Activated naive CD8-positive, alpha-beta T cell treated with anti-CD3 and anti-CD28 coated beads, Interleukin-2, amount 10 ng/mL, durations not matched to agents 7 days and 5 days (primary cell): Measurements from ENCODE around the gene OTOP1. TPM values are rescaled to one million over a fixed set of nuclear protein-coding genes. Genes with fewer than 3 reads are reported as not detected.
A peak's percentile ranks its signal among the peaks of the same experiment; 100 is the strongest.
"Not testable (repeated sequence)": the region's sequence is repeated elsewhere in the genome, so short reads cannot be mapped to it uniquely, and the experiment has no call there.

Experiments
- ATAC-seq: fragments of 150-1000 bp; cut with Tn5 transposase; one replicate; pipeline ENCODE4 v1.10.0; 2021; ENCODE audit warnings: low read depth, moderate library complexity
- POLR2A ChIA-PET: fragments of 350-600 bp; sonication (Branson Sonifier 250); formaldehyde crosslinking; loops from one replicate; lab custom pipeline; 2021; ENCODE audit warnings: antibody characterized with exemption; lab: Charles Lee
- DNase-seq: peaks from one replicate; pipeline ENCODE4 v3.0.0; 2021
- H3K27ac Mint-ChIP-seq: one replicate; pipeline ENCODE4 v1.8.0; 2022; ENCODE audit warnings: mild to moderate bottlenecking, mixed read lengths
- H3K27me3 Mint-ChIP-seq: one replicate; pipeline ENCODE4 v1.8.0; 2022; ENCODE audit warnings: mild to moderate bottlenecking, moderate library complexity, mixed read lengths
- H3K36me3 Mint-ChIP-seq: one replicate; pipeline ENCODE4 v1.8.0; 2021; ENCODE audit warnings: mild to moderate bottlenecking, mixed read lengths
- H3K4me1 Mint-ChIP-seq: one replicate; pipeline ENCODE4 v1.8.0; 2021; ENCODE audit warnings: mixed read lengths
- H3K4me3 Mint-ChIP-seq: one replicate; pipeline ENCODE4 v1.8.0; 2022; ENCODE audit warnings: mild to moderate bottlenecking, moderate library complexity, mixed read lengths
- H3K9me3 Mint-ChIP-seq: one replicate; pipeline ENCODE4 v1.8.0; 2021; ENCODE audit warnings: mixed read lengths
- total RNA-seq, 2 experiments: library from RNA; stranded (reverse); gene quantifications; one replicate each; pipeline ENCODE4 v1.2.3, GENCODE V29; 2021

The OTOP1 gene
- total RNA-seq, result not detected

DNA sequence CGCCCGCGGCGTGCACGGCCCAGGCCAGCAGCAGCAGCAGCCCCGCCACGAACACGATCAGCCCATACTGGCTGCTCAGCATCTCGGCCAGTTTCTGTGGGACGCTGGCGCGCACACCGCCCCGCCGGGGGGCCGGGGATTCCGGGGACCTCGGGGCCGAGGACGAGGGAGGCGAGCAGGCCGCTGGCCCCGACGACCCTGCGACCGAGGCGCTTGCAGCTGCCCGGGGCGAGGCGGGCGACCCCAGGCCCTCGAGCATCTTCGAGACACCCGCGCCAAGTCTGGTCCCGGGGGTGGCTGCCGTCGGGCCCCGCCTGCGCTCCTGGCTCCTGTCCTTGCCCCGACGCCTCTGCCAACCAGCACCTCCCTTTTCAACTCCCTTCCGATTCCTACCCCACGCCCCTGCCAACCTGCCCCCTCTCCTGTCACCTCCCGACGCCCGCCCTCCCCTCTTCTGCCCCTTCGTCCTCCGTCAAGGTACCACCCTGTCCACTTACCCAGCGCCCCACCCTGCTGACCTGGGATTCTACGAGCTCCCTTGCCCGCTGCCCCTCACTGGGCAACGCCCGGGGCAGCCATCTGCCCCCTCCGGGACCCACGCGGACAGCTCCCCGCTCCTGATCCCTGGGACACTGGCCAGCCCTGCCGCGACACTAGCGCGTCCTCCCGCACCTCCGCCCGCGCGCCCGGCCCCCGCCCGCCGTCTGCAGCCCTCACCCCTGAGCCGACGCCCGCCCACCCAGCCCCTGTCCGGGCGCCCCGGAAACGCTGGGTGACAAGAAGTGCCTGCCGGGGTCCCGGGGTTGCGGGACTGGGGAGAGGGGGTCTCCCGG is at the start of gene OTOP1:
Gene OTOP1 (minus strand): TSS at position 324 of the 833 bp plus-strand sequence. CDS start 65 bp downstream, at position 259.
- no peak for ATAC-seq
- Mint-ChIP-seq H3K4me1 (peaks cover 2% of the 10 kb centered on the region), H3K27me3 (peaks cover 68% of the 10 kb centered on the region), H3K4me3 (peak within 1 kb of the TSS; percentile 22), H3K36me3 (peaks cover 8% of the 10 kb centered on the region), H3K27ac (no peak within 1 kb of the TSS), H3K9me3 (no peaks in the 10 kb centered on the region)
- POLR2A ChIA-PET, result no interaction called here
- DNase-seq, result peak; percentile 25

- POLR2A ChIA-PET, result no interaction called here
- Mint-ChIP-seq H3K9me3 (no peaks in the 10 kb centered on the region), H3K27ac (peak overlapping the region; percentile 55), H3K4me3 (no peak overlapping the region), H3K27me3 (no peaks in the 10 kb centered on the region), H3K36me3 (peaks cover 18% of the 10 kb centered on the region), H3K4me1 (peaks cover 12% of the 10 kb centered on the region)
- no peak for DNase-seq
- no peak for ATAC-seq
Observed at GRCh38 chr4:4274226-4274625, 47.5 kb upstream of the OTOP1 start.

DNA sequence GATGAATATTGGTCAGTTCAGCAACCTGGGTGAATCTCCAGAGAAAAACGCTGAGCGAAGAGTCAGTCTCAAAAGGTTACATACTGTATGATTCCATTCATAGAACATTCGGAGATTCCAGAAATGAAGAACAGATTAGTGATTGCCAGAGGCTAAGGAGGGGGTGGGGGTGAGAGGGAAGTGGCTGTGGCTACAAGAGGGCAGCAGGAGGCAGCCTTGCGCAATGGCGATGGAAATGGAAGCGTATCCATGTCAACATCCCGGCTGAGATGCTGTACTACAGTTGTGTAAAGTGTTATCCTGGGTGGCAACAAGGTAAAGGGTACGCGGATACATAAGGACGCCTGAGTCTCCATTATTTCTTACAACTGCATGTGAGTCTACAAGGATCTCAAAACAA is 45.2 kb upstream of the OTOP1 start:
- Mint-ChIP-seq H3K9me3 (no peaks in the 10 kb centered on the region), H3K4me1 (peaks cover 17% of the 10 kb centered on the region), H3K36me3 (peaks cover 20% of the 10 kb centered on the region), H3K27me3 (no peaks in the 10 kb centered on the region), H3K4me3 (no peak overlapping the region), H3K27ac (no peak overlapping the region)
- ATAC-seq (no peak), DNase-seq (no peak)
- POLR2A ChIA-PET, result no interaction called here

DNA sequence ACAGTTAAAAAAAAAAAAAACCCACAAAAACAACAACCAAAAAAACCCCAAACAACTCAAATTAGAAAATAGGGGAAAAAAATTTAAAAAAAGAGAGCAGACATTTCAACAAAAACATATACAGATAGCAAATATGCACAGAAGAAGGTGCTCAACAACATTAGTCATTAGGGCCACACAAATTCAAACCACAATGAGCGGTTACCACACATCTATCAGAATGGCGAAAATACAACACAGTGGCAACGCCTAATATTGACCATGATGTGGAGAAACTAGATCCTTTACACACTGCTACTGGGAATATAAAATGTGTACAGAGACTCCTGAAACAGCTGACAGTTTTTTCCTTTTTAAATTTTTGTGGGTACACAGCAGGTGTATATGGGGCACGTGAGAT is 43.8 kb upstream of the OTOP1 start:
- no peak for DNase-seq
- no peak for ATAC-seq
- Mint-ChIP-seq H3K9me3 (no peaks in the 10 kb centered on the region), H3K27me3 (no peaks in the 10 kb centered on the region), H3K27ac (peak overlapping the region; percentile 6), H3K4me3 (no peak overlapping the region), H3K36me3 (peaks cover 21% of the 10 kb centered on the region), H3K4me1 (peaks cover 17% of the 10 kb centered on the region)
- POLR2A ChIA-PET, result interaction anchor here (1.3 kb wide), 1 partner anchor 23 kb away, joined by 3 read pairs; the partner anchor contains the start of gene TMEM128

- no peak overlapping the region for H3K4me3 Mint-ChIP-seq
- H3K4me1 Mint-ChIP-seq, result peaks cover 17% of the 10 kb centered on the region
- no peaks in the 10 kb centered on the region for H3K27me3 Mint-ChIP-seq
- POLR2A ChIA-PET, result interaction anchor here (1.3 kb wide), 1 partner anchor 22 kb away, joined by 3 read pairs; the partner anchor contains the start of gene TMEM128
- DNase-seq (no peak), ATAC-seq (peak; percentile 65)
- peaks cover 21% of the 10 kb centered on the region for H3K36me3 Mint-ChIP-seq
- no peaks in the 10 kb centered on the region for H3K9me3 Mint-ChIP-seq
- peak overlapping the region; percentile 61 for H3K27ac Mint-ChIP-seq
Observed at GRCh38 chr4:4269856-4270255, 43.1 kb upstream of the OTOP1 start.

DNA sequence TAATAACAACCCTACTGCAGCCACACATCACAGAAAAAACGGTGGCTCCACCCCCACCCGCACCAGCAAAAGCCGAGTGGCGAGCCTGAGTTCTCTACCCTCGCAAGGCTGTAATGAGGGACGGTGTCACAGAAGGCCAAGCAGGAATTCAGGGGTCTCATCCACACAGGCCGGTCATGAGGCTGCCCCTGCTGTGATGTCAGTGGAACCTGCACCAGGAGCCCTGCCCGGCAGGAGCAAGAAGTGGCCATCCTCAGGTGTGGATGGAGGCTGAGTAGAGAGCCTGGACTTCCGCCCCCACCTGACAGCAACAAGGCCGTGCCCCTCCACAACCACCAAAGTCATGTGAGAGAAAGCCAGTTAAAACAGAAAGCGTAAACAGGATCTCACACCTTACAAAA is 42.6 kb upstream of the OTOP1 start:
- peak; percentile 53 for ATAC-seq
- Mint-ChIP-seq H3K36me3 (peaks cover 18% of the 10 kb centered on the region), H3K9me3 (no peaks in the 10 kb centered on the region), H3K27ac (peak overlapping the region; percentile 61), H3K27me3 (no peaks in the 10 kb centered on the region), H3K4me1 (peaks cover 17% of the 10 kb centered on the region), H3K4me3 (peak overlapping the region; percentile 30)
- DNase-seq, result no peak
- POLR2A ChIA-PET, result interaction anchor here (1.1 to 1.3 kb wide), 2 partner anchors 9 to 21 kb away, joined by 3 read pairs; partner anchors contain the start of gene TMEM128

GRCh38 chr4:4268776-4269175 is 42.0 kb upstream of the OTOP1 start:
- no peaks in the 10 kb centered on the region for H3K27me3 Mint-ChIP-seq
- H3K27ac Mint-ChIP-seq, result peak overlapping the region; percentile 61
- peak overlapping the region; percentile 30 for H3K4me3 Mint-ChIP-seq
- peaks cover 16% of the 10 kb centered on the region for H3K36me3 Mint-ChIP-seq
- ATAC-seq, result no peak
- H3K9me3 Mint-ChIP-seq, result no peaks in the 10 kb centered on the region
- H3K4me1 Mint-ChIP-seq, result peaks cover 17% of the 10 kb centered on the region
- DNase-seq, result no peak
- POLR2A ChIA-PET, result interaction anchor here (1.1 kb wide), 1 partner anchor 9 kb away, joined by 3 read pairs; no protein-coding TSS in a partner anchor

DNA sequence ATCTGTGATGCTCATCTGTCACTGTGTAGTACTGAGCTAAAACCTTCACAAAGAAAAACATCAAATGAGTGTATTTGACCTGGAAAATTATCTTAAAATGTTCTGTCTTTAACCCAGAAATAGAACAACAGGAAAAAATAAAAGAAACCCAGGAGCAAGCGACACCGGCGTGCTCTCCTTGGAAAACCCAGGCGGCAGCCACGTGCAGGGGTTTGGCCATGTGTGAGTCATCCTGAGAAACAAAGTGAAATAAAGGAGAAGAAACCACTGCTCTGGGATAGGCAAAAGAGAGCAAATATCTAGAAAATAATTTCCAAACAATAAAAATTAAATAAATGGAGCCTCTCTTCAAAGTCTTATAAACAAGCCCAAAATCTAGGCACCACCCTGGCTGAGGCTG is 41.3 kb upstream of the OTOP1 start:
- H3K27me3 Mint-ChIP-seq, result peaks cover 5% of the 10 kb centered on the region
- H3K4me1 Mint-ChIP-seq, result peaks cover 17% of the 10 kb centered on the region
- ATAC-seq (no peak), DNase-seq (no peak)
- no peak overlapping the region for H3K27ac Mint-ChIP-seq
- POLR2A ChIA-PET, result interaction anchor here (1.1 kb wide), 1 partner anchor 8 kb away, joined by 3 read pairs; no protein-coding TSS in a partner anchor
- H3K9me3 Mint-ChIP-seq, result no peaks in the 10 kb centered on the region
- peaks cover 16% of the 10 kb centered on the region for H3K36me3 Mint-ChIP-seq
- no peak overlapping the region for H3K4me3 Mint-ChIP-seq

- no peaks in the 10 kb centered on the region for H3K36me3 Mint-ChIP-seq
- H3K4me1 Mint-ChIP-seq, result peaks cover 2% of the 10 kb centered on the region
- DNase-seq (no peak), ATAC-seq (peak; percentile 96)
- H3K4me3 Mint-ChIP-seq, result no peak overlapping the region
- no peaks in the 10 kb centered on the region for H3K9me3 Mint-ChIP-seq
- POLR2A ChIA-PET, result interaction anchor here (1.0 to 2.2 kb wide), 3 partner anchors 8 to 82 kb away, joined by 3 to 8 read pairs (median 3); partner anchors contain the start of gene TMEM128
- no peak overlapping the region for H3K27ac Mint-ChIP-seq
- H3K27me3 Mint-ChIP-seq, result peaks cover 8% of the 10 kb centered on the region
Observed at GRCh38 chr4:4260185-4260751, 33.5 kb upstream of the OTOP1 start.

GRCh38 chr4:4259484-4260100 is 32.9 kb upstream of the OTOP1 start:
- POLR2A ChIA-PET, result interaction anchor here (1.0 to 2.2 kb wide), 3 partner anchors 9 to 83 kb away, joined by 3 to 8 read pairs (median 3); partner anchors contain the start of gene TMEM128
- Mint-ChIP-seq H3K27ac (no peak overlapping the region), H3K4me1 (peaks cover 2% of the 10 kb centered on the region), H3K27me3 (peaks cover 8% of the 10 kb centered on the region), H3K36me3 (no peaks in the 10 kb centered on the region), H3K4me3 (no peak overlapping the region), H3K9me3 (no peaks in the 10 kb centered on the region)
- DNase-seq (no peak), ATAC-seq (no peak)

- H3K27me3 Mint-ChIP-seq, H3K9me3 Mint-ChIP-seq, ATAC-seq, H3K36me3 Mint-ChIP-seq, H3K27ac Mint-ChIP-seq, DNase-seq, H3K4me1 Mint-ChIP-seq, POLR2A ChIA-PET, H3K4me3 Mint-ChIP-seq: not testable (repeated sequence)
Observed at GRCh38 chr4:4257705-4258104, 31.0 kb upstream of the OTOP1 start.

DNA sequence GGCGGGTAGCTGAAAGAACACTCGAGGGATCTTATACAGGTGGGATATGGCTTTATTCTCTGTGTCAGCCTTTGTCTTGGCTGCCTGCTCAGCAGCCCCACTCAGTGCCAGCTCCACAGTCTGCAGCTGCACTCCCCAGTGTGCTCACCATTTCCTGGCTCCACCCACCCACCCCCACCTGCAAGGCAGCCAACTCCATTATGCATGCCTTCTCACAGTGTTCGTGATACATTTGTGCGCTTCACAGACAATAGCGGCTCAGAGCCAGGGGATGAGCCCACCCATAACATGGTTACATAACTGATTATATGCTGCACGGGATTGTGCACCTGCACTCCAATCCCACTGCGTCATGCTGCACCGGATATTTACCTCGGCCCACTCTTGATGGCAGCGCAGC is 30.1 kb upstream of the OTOP1 start:
- Mint-ChIP-seq H3K4me3 (no peak overlapping the region), H3K9me3 (no peaks in the 10 kb centered on the region), H3K4me1 (peaks cover 2% of the 10 kb centered on the region), H3K27ac (no peak overlapping the region), H3K36me3 (no peaks in the 10 kb centered on the region), H3K27me3 (peaks cover 7% of the 10 kb centered on the region)
- no peak for DNase-seq
- ATAC-seq, result no peak
- POLR2A ChIA-PET, result interaction anchor here (1.3 kb wide), 1 partner anchor 9 kb away, joined by 4 read pairs; the partner anchor contains the start of gene TMEM128

DNA sequence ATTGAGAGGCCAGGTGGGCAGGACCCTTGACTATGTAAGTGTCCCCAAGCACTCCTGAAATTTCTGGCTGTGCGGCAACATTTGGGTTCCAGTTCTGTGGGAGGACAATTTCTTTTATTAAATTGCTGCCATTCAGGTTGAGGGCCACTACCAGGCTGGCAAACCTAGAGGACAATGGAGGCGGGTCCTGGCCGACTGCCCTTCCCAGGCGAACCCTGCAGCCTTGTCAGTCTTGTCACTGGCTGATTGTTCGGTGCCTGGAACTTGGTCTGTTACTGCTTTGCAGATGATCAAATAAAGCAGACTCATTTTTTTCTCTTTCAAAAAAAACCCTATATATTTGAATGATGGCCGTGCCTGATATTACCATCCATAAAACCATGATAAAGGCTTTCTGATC is 27.9 kb upstream of the OTOP1 start:
- POLR2A ChIA-PET, result no interaction called here
- no peak overlapping the region for H3K4me3 Mint-ChIP-seq
- H3K27me3 Mint-ChIP-seq, result peaks cover 11% of the 10 kb centered on the region
- no peaks in the 10 kb centered on the region for H3K9me3 Mint-ChIP-seq
- DNase-seq (no peak), ATAC-seq (no peak)
- H3K4me1 Mint-ChIP-seq, result no peaks in the 10 kb centered on the region
- H3K36me3 Mint-ChIP-seq, result no peaks in the 10 kb centered on the region
- H3K27ac Mint-ChIP-seq, result no peak overlapping the region
